ENCODE data around the gene NFKB1.

- TF ChIP-seq, protein P1, sequence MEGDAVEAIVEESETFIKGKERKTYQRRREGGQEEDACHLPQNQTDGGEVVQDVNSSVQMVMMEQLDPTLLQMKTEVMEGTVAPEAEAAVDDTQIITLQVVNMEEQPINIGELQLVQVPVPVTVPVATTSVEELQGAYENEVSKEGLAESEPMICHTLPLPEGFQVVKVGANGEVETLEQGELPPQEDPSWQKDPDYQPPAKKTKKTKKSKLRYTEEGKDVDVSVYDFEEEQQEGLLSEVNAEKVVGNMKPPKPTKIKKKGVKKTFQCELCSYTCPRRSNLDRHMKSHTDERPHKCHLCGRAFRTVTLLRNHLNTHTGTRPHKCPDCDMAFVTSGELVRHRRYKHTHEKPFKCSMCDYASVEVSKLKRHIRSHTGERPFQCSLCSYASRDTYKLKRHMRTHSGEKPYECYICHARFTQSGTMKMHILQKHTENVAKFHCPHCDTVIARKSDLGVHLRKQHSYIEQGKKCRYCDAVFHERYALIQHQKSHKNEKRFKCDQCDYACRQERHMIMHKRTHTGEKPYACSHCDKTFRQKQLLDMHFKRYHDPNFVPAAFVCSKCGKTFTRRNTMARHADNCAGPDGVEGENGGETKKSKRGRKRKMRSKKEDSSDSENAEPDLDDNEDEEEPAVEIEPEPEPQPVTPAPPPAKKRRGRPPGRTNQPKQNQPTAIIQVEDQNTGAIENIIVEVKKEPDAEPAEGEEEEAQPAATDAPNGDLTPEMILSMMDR (IDR thresholded peaks at IDR 0.05; ENCODE audit: low read depth, low read length): no peak
- no peak for TF ChIP-seq EZH2phosphoT487 (IDR thresholded peaks at IDR 0.05; ENCODE audit: low read depth)
These were observed 10.9 kb downstream of the NFKB1 start for GRCh38 chr4:102511830-102512605.
